Activated CD4-positive, alpha-beta T cell treated with anti-CD3 and anti-CD28 coated beads, Interleukin-2, amount 50 U/mL, for 1 hour (primary cell): ENCODE results near the gene ALB.
"Not testable (repeated sequence)": the region's sequence is repeated elsewhere in the genome, so short reads cannot be mapped to it uniquely, and the experiment has no call there.

ENCODE experiments used
- DNase-seq: peaks from one replicate; pipeline ENCODE4 v3.0.0-alpha.2; 2020

The ALB gene

DNA sequence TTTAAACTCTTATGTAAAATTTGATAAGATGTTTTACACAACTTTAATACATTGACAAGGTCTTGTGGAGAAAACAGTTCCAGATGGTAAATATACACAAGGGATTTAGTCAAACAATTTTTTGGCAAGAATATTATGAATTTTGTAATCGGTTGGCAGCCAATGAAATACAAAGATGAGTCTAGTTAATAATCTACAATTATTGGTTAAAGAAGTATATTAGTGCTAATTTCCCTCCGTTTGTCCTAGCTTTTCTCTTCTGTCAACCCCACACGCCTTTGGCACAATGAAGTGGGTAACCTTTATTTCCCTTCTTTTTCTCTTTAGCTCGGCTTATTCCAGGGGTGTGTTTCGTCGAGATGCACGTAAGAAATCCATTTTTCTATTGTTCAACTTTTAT, at the start of gene ALB:
TSS of gene ALB (plus strand) at position 246 of the 400 bp plus-strand sequence. CDS start at position 287, 41 bp downstream.
- no peak for DNase-seq

- DNase-seq, result not testable (repeated sequence)
These were observed 46.9 kb upstream of the ALB start for GRCh38 chr4:73357174-73357573.

DNA sequence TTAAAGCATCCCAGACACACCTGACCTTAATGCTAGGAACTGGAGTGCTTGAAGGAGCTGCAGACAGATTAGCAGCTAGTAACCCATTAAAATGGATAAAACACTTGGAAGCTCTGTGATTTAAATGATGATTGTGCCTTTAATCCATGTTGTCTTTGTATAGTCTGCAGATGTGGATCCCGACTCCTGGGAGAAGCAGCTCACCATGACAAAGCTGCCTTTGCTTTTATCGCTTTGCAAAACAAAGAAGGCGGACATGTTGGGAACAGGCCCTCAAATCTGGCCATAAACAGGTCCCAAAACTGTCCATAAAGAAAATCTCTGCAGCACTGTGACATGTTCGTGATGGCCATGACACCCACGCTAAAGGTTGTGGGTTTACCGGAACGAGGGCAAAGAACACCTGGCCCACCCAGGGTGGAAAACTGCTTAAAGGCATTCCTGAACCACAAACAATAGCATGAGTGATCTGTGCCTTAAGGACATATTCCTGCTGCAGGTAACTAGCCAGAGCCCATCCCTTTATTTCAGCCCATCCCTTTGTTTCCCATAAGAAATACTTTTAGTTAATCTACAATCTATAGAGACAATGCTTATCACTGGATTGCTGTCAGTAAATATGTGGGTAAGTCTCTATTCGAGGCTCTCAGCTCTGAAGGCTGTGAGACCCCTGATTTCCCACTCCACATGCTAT, 34.4 kb upstream of the ALB start:
- not testable (repeated sequence) for DNase-seq

DNA sequence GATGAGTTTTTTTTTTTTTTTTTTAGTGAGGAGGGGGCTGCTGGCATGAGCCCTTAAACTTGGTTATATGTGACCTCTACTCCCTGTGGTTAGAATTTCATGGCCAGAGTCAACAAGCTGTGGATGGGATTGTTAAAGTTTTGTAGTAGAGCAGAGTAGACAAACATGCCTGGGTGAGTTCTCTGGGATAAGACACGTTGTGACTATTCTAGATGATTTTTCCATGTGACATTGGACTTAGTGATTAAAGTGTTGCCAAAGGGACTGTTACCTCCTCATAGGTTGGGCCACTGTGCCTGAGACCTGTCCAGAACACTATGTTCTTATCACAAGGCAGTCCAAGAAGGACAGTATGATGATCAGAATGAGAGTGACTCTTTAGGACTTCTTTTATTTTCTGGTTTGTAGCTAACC, 28.8 kb upstream of the ALB start:
- no peak for DNase-seq

GRCh38 chr4:73376251-73376650, 27.8 kb upstream of the ALB start:
- DNase-seq, result no peak

GRCh38 chr4:73376976-73377375, 27.1 kb upstream of the ALB start:
- no peak for DNase-seq

DNA sequence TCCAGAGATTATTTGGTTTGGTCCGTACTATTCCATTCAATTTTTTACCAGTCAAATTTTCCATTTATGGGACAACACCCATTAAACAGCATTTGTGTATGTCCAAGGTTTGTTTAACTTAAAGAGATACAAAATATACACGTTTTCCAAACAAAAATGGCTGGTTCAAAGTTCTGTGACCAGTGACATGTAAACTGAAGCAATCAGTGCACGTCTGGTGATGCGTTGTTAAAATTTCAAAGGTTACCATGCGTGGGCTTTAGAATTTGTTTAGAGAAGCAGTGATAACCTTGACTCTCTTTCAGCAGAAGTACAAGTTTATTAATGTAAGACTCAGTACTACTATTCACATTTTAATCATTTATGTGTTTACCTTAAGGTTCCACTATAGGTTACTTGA, 25.2 kb upstream of the ALB start:
- DNase-seq, result no peak

GRCh38 chr4:73379946-73380345, 24.1 kb upstream of the ALB start:
- no peak for DNase-seq

GRCh38 chr4:73381214-73381613, 22.9 kb upstream of the ALB start:
- no peak for DNase-seq

DNA sequence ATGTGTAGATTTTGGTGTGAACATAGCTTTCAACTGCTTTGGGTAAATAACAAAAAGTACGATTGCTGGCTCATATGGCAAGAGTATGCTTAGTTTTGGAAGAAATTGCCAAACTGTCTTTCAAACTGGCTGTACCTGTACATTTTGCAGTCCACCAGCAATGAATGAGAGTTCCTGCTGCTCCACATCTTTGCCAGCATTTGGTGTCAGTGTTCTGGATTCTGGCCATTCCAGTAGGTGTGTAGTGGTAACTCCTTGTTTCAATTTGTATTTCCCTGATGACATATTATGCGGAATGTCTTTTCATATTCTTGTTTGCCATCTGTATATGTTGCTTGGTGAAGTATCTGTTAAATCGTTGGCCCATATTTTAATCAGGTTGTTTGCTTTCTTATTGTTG, 20.6 kb upstream of the ALB start:
- DNase-seq, result no peak

DNA sequence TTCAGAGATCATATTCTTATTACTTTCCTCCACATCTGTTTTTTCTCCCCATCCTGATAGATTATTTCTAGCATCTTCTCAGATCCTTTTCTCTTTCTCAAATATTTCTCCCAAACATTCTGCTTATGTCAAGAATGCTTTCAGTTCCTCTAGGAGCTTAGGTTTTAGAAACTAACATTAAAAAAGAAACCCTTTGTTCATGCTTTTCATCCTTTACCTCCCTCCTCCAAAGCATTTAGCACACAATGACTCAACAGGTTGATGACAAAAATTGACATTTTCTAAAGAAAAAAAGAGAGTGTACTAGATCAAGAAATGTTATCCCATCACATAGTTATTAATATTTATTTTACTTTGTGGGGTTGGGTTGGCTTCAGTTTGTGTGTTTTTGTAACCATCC, 16.5 kb upstream of the ALB start:
- no peak for DNase-seq

DNA sequence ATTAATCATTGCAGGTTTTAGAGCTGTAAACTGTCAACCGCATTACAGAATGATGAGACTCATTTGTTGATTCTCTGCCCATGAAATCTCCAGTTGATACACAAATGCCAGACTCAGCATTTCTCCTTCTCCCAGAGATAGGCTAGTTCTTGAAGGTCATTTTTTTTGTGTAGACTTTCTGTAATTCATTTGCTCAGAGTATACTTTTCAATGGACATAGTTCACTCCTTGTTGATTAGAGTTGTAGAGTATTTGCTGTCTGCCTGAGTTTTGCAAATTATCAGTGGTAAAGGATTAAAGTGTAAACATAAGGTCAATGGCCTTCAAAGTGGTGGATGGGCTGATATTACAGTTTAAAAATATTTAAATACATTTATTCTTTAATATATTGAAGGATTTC, 15.2 kb upstream of the ALB start:
- DNase-seq, result no peak

GRCh38 chr4:73389663-73390062, 14.4 kb upstream of the ALB start:
- not testable (repeated sequence) for DNase-seq

DNA sequence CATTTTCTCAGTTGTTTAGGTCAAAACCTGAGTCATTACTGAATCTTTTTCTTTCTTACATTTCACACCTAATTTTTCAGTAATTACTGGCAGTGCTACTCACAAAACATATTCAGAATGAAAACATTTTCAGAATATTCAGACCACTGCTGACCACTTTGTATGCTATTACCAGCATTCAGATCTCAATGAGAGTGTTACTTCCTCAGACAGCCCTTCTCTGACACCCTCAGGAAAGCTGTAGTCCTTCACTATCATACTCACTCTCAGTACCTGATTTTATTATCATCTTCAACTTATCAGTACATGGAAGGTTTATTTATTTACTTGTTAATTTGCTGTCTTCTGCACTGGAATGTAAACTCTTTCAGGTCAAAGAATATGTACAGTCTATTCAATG, 12.3 kb upstream of the ALB start:
- no peak for DNase-seq

DNA sequence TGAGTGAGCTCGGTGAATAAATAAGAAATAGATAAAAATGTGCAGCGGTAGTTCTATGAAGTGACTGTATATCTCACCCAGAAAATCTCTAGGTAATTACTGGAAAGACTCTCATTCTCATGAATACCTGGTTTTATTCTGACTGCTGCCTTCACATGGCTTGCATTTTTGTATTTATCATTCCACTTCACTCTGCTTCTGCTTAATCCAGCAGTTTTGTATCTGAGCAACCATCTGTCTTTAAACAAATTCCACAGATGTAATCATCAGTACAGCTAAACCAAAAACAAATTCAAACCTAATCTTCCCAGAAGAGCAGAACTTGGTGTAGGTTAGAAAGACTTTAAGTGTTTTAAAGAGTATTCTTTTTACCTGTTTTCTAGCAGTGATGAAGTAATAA, 11.2 kb upstream of the ALB start:
- DNase-seq, result no peak

- DNase-seq, result no peak
These were observed 7.8 kb upstream of the ALB start for GRCh38 chr4:73396304-73396703.

- no peak for DNase-seq
These were observed 6.8 kb upstream of the ALB start for GRCh38 chr4:73396993-73397972.

GRCh38 chr4:73401412-73401811, 2.7 kb upstream of the ALB start:
- no peak for DNase-seq

DNA sequence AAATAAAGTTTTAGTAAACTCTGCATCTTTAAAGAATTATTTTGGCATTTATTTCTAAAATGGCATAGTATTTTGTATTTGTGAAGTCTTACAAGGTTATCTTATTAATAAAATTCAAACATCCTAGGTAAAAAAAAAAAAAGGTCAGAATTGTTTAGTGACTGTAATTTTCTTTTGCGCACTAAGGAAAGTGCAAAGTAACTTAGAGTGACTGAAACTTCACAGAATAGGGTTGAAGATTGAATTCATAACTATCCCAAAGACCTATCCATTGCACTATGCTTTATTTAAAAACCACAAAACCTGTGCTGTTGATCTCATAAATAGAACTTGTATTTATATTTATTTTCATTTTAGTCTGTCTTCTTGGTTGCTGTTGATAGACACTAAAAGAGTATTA, 370 bp downstream of the ALB start:
- no peak for DNase-seq

GRCh38 chr4:73405138-73405537, 1.1 kb downstream of the ALB start:
- DNase-seq, result no peak

DNA sequence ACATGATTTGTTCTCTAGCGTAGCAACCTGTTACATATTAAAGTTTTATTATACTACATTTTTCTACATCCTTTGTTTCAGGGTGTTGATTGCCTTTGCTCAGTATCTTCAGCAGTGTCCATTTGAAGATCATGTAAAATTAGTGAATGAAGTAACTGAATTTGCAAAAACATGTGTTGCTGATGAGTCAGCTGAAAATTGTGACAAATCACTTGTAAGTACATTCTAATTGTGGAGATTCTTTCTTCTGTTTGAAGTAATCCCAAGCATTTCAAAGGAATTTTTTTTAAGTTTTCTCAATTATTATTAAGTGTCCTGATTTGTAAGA, 2.4 kb downstream of the ALB start:
- no peak for DNase-seq

- DNase-seq, result no peak
These were observed 3.2 kb downstream of the ALB start for GRCh38 chr4:73407227-73407673.

GRCh38 chr4:73408181-73408867, 4.2 kb downstream of the ALB start:
- no peak for DNase-seq
